ENCODE results near the gene GPR161. TPM values are rescaled to one million over a fixed set of nuclear protein-coding genes. Genes with fewer than 3 reads are reported as not detected.

Gene GPR161
- total RNA-seq, 1 experiment from 2014 or later = 11.8 TPM

DNA sequence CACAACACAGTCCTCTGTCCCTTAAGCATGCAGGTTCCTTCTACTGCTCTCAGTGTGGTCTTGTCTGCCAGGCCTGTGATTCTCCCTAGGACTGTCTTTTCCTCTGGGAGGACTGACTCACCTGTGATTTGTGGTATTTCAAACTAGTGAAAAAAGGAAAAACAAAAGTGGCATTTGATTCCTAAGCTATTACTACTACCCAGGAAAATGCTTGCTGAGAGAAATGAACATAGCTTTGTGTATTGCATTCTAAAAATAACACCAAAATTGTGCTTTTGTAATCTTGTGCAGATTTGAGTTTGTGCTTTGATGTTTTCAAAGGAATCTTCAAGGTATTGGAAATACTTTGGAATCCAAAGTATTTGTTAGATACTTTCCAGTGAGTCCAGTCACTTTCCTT lies 57.0 kb downstream of the GPR161 start:
- no peaks in the 10 kb centered on the region for H3K9me3 ChIP-seq (ENCODE audit: low read length)
- peaks cover 7% of the 10 kb centered on the region; the same call in 1 of the 2 replicates for H3K36me3 ChIP-seq (ENCODE audit: low read depth, low read length)
- H3K27ac ChIP-seq (ENCODE audit: low read length) = no peak overlapping the region
- peaks cover 6% of the 10 kb centered on the region; the same call in 1 of the 2 replicates for H3K4me1 ChIP-seq (ENCODE audit: insufficient read depth, low read length)
- H3K9me2 ChIP-seq (replicated peaks; ENCODE audit: low read length) = no peaks in the 10 kb centered on the region
- DNase-seq = peak; percentile 60
- ATAC-seq = peak; percentile 45
- TF ChIP-seq EZH2 (IDR thresholded peaks at IDR 0.05; ENCODE audit: low read length, unreplicated experiment) (no peak), CTCF (conservative IDR thresholded peaks at IDR 0.05; ENCODE audit: low read depth, low read length) (no peak), EZH2phosphoT487 (IDR thresholded peaks at IDR 0.05; ENCODE audit: borderline replicate concordance, low read length) (no peak)
- no peaks in the 10 kb centered on the region for H3K79me2 ChIP-seq (ENCODE audit: low read length)
- H2AFZ ChIP-seq (ENCODE audit: low read length) = no peak overlapping the region
- H3K4me3 ChIP-seq (ENCODE audit: low read length) = no peak overlapping the region
- H3K9ac ChIP-seq (ENCODE audit: low read length) = no peak overlapping the region
- H4K20me1 ChIP-seq (ENCODE audit: low read length) = no peaks in the 10 kb centered on the region
- H3K27me3 ChIP-seq (ENCODE audit: low read length) = no peaks in the 10 kb centered on the region
- intact Hi-C loops (cut with micrococcal nuclease) = loop anchor here (5.0 kb wide), 2 partner anchors 142 to 262 kb away; partner anchors contain the start of genes DCAF6 and MPC2
- no TSS peak for BruUV-seq (replicated peaks)
- H3F3A ChIP-seq (ENCODE audit: low read length, unreplicated experiment) = no peaks in the 10 kb centered on the region
- POLR2A ChIA-PET (ENCODE audit: unreplicated experiment) = no interaction called here
- CTCF ChIA-PET = interaction anchor here (1.0 kb wide), 1 partner anchor 145 kb away, joined by 4 read pairs; no protein-coding TSS in a partner anchor
- H3K4me2 ChIP-seq (ENCODE audit: low read length) = no peak overlapping the region

DNA sequence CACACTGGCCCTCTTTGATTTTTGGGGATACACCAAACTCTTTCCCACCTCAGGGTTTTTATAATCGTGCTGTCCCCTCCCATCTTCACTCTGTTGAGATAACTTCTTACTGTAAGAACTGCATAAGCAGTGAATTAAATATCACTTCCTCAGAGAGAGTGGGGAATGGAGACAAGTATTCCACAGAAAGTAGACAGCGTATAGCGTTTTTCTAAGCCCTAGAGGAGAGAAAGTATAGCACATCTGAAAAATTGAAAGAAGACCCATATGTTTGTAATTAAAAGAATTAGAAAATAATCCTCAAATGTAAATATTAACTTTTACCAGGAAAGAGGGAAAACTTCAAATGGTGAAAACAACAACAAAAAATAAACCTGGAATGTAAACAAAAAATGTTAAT lies 67.3 kb downstream of the GPR161 start:
- Histone ChIP-seq H4K20me1 (ENCODE audit: low read length) (no peaks in the 10 kb centered on the region), H2AFZ (ENCODE audit: low read length) (no peak overlapping the region), H3K4me2 (ENCODE audit: low read length) (no peak overlapping the region), H3K4me3 (ENCODE audit: low read length) (no peak overlapping the region), H3K79me2 (ENCODE audit: low read length) (no peaks in the 10 kb centered on the region), H3K9ac (ENCODE audit: low read length) (no peak overlapping the region), H3K4me1 (ENCODE audit: insufficient read depth, low read length) (no peaks in the 10 kb centered on the region), H3K27ac (ENCODE audit: low read length) (no peak overlapping the region), H3K27me3 (ENCODE audit: low read length) (no peaks in the 10 kb centered on the region), H3K9me3 (ENCODE audit: low read length) (no peaks in the 10 kb centered on the region), H3F3A (ENCODE audit: low read length, unreplicated experiment) (no peaks in the 10 kb centered on the region), H3K9me2 (replicated peaks; ENCODE audit: low read length) (no peaks in the 10 kb centered on the region), H3K36me3 (ENCODE audit: low read depth, low read length) (peaks cover 19% of the 10 kb centered on the region)
- CTCF ChIA-PET = no interaction called here
- POLR2A ChIA-PET (ENCODE audit: unreplicated experiment) = no interaction called here
- TF ChIP-seq EZH2 (IDR thresholded peaks at IDR 0.05; ENCODE audit: low read length, unreplicated experiment) (no peak), EZH2phosphoT487 (IDR thresholded peaks at IDR 0.05; ENCODE audit: borderline replicate concordance, low read length) (no peak), CTCF (conservative IDR thresholded peaks at IDR 0.05; ENCODE audit: low read depth, low read length) (no peak; the same call in 1 of the 2 replicates)
- intact Hi-C loops (cut with micrococcal nuclease) = no loop called here
- DNase-seq = no peak
- BruUV-seq (replicated peaks) = no TSS peak
- ATAC-seq = no peak

GRCh38 chr1:168065506-168065905 lies 71.2 kb downstream of the GPR161 start:
- no TSS peak for BruUV-seq (replicated peaks)
- Histone ChIP-seq H3K79me2 (ENCODE audit: low read length) (no peaks in the 10 kb centered on the region), H3K27me3 (ENCODE audit: low read length) (no peaks in the 10 kb centered on the region), H2AFZ (ENCODE audit: low read length) (no peak overlapping the region), H3K4me3 (ENCODE audit: low read length) (no peak overlapping the region), H4K20me1 (ENCODE audit: low read length) (no peaks in the 10 kb centered on the region), H3K4me2 (ENCODE audit: low read length) (no peak overlapping the region), H3F3A (ENCODE audit: low read length, unreplicated experiment) (no peaks in the 10 kb centered on the region), H3K27ac (ENCODE audit: low read length) (no peak overlapping the region), H3K9me2 (replicated peaks; ENCODE audit: low read length) (no peaks in the 10 kb centered on the region), H3K36me3 (ENCODE audit: low read depth, low read length) (peaks cover 16% of the 10 kb centered on the region), H3K9ac (ENCODE audit: low read length) (no peak overlapping the region), H3K4me1 (ENCODE audit: insufficient read depth, low read length) (no peaks in the 10 kb centered on the region), H3K9me3 (ENCODE audit: low read length) (no peaks in the 10 kb centered on the region)
- no peak for ATAC-seq
- TF ChIP-seq CTCF (conservative IDR thresholded peaks at IDR 0.05; ENCODE audit: low read depth, low read length) (no peak), EZH2 (IDR thresholded peaks at IDR 0.05; ENCODE audit: low read length, unreplicated experiment) (no peak), EZH2phosphoT487 (IDR thresholded peaks at IDR 0.05; ENCODE audit: borderline replicate concordance, low read length) (no peak)
- ChIA-PET POLR2A (ENCODE audit: unreplicated experiment) (interaction anchor here (0.6 kb wide), 1 partner anchor 12 kb away, joined by 3 read pairs; no protein-coding TSS in a partner anchor), CTCF (no interaction called here)
- intact Hi-C loops (cut with micrococcal nuclease) = no loop called here
- DNase-seq = no peak

Measured in PC-3 (cell line).